Measurements from ENCODE around the gene EXOC6B. TPM values are rescaled to one million over a fixed set of nuclear protein-coding genes. Genes with fewer than 3 reads are reported as not detected.

The EXOC6B gene
- total and polyA plus RNA-seq, 2 of the 8 experiments (the other 6 are each of a cell fraction or from before 2014, with no cell fraction given) = 13.5 to 33.0 TPM

DNA sequence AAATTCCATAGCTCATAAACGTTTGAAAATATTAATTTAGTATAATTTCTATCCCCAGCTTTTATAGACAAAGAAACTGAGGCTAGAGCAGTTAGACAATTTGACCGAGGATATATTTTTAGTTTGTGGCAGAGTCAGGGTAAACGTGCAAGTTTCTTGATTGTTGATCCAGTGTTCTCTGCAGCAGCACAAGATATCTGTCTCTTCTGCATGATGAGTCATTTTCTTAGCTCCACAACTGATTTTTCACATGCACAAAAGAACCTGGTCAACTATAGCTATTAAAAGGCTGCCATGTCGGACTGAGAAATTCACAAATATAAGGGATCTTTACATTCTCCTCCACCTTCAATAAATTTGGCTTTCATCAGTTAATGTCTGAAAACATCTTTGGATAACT lies 534.8 kb downstream of the EXOC6B start:
- Histone ChIP-seq H2AFZ (ENCODE audit: low read length) (no peak overlapping the region), H3K56ac (replicated peaks; ENCODE audit: insufficient read length, low read depth, low read length) (no peak overlapping the region), H3K14ac (ENCODE audit: insufficient read length) (no peak overlapping the region), H4K8ac (ENCODE audit: extremely low read depth, insufficient read depth, low read length) (no peak overlapping the region), H4K20me1 (replicated peaks in 1 of 2; ENCODE audit: control insufficient read depth in 1 of 2, insufficient read depth in 2 of 2, low read length in 2 of 2) (peaks cover 0 to 2% of the 10 kb centered on the region in 2 experiments), H3K9ac (replicated peaks in 1 of 4; ENCODE audit: extremely low read depth in 1 of 4, low read depth in 3 of 4, low read length in 3 of 4) (no peak overlapping the region), H3K79me2 (ENCODE audit: control insufficient read depth in 1 of 2, insufficient read depth in 2 of 2, low read length in 2 of 2) (no peaks in the 10 kb centered on the region), H3K23me2 (ENCODE audit: low read depth, low read length) (no peaks in the 10 kb centered on the region), H3K79me1 (ENCODE audit: low read depth, low read length) (no peaks in the 10 kb centered on the region), H3K4me1 (replicated peaks in 1 of 4; ENCODE audit: control insufficient read depth in 3 of 4, insufficient read depth in 4 of 4, low read length in 3 of 4) (no peaks in the 10 kb centered on the region), H3K27me3 (replicated peaks in 1 of 4; ENCODE audit: control insufficient read depth in 3 of 4, extremely low read depth in 1 of 4, insufficient read depth in 3 of 4, low read length in 3 of 4) (no peaks in the 10 kb centered on the region), H2BK5ac (ENCODE audit: low read depth, low read length) (no peak overlapping the region), H2BK20ac (ENCODE audit: low read length) (no peak overlapping the region), H3K36me3 (ENCODE audit: control insufficient read depth in 2 of 4, insufficient read depth in 4 of 4, low read length in 3 of 4) (no peaks in the 10 kb centered on the region), H2BK15ac (ENCODE audit: low read length) (no peak overlapping the region), H3K4me2 (ENCODE audit: insufficient read depth in 1 of 2, low read depth in 2 of 2, low read length in 2 of 2) (no peak overlapping the region), H2BK12ac (ENCODE audit: low read depth, low read length) (no peak overlapping the region), H3K4me3 (ENCODE audit: extremely low read depth in 1 of 4, insufficient read depth in 2 of 4, low read depth in 3 of 4, low read length in 4 of 4) (no peak overlapping the region), H2AK5ac (ENCODE audit: low read depth, low read length) (no peak overlapping the region), H4K91ac (replicated peaks; ENCODE audit: insufficient read length, low read length) (no peak overlapping the region), H3K9me3 (ENCODE audit: insufficient read depth in 2 of 2, low read depth in 1 of 2, low read length in 1 of 2) (no peaks in the 10 kb centered on the region), H3K23ac (ENCODE audit: insufficient read length) (no peak overlapping the region), H2BK120ac (replicated peaks; ENCODE audit: low read depth, low read length) (no peak overlapping the region), H3K27ac (ENCODE audit: low read depth, low read length) (no peak overlapping the region), H3K18ac (ENCODE audit: extremely low read depth, low read length) (no peak overlapping the region), H3K4ac (replicated peaks; ENCODE audit: insufficient read length, low read depth, low read length) (no peak overlapping the region), H4K5ac (ENCODE audit: insufficient read length, low read depth, low read length) (no peak overlapping the region)
- CTCF ChIA-PET (ENCODE audit: partially characterized antibody) = interaction anchor here (0.5 to 1.5 kb wide), 4 partner anchors 35 to 569 kb away, joined by 3 to 5 read pairs (median 4); no protein-coding TSS in a partner anchor
- 85% methylated on average over 4 of the region's 4 CpGs; no CpG with 5 or more reads in 1 of the 2 experiments for WGBS, 2 experiments (ENCODE audit: extremely low coverage in 1 of 2, insufficient coverage in 1 of 2, insufficient read length in 1 of 2, insufficient replicate concordance in 2 of 2, low coverage in 1 of 2, low lambda C conversion rate in 2 of 2, missing lambda C conversion rate in 1 of 2)
- POLR2A ChIA-PET (ENCODE audit: partially characterized antibody) = no interaction called here
- TF ChIP-seq RXRA (IDR thresholded peaks at IDR 0.05; ENCODE audit: insufficient read depth, low read depth, low read length) = no peak
- TF ChIP-seq FOSL1 (IDR thresholded peaks at IDR 0.05; ENCODE audit: insufficient read depth, low read depth, low read length) = no peak
- no peak for TF ChIP-seq RBBP5 (IDR thresholded peaks at IDR 0.05; ENCODE audit: borderline replicate concordance, low read depth, low read length)
- DNase-seq (ENCODE audit: low read depth in 1 of 2, low spot score in 2 of 2) (no peak), FAIRE-seq (no peak)
